Stimulated activated CD4-positive, alpha-beta T cell treated with anti-CD3 and anti-CD28 coated beads, Interleukin-1b, Interleukin-23, amount 100 ng/mL, for 1 hour (primary cell): ENCODE measurements around the gene MAEA.
"Not testable (repeated sequence)": the region's sequence is repeated elsewhere in the genome, so short reads cannot be mapped to it uniquely, and the experiment has no call there.

Source experiments
- DNase-seq, 2 donors: peaks; one replicate each; pipeline ENCODE4 v3.0.0-alpha.2; 2020; ENCODE audit warnings: low read depth in 2 of 2

The MAEA gene

DNA sequence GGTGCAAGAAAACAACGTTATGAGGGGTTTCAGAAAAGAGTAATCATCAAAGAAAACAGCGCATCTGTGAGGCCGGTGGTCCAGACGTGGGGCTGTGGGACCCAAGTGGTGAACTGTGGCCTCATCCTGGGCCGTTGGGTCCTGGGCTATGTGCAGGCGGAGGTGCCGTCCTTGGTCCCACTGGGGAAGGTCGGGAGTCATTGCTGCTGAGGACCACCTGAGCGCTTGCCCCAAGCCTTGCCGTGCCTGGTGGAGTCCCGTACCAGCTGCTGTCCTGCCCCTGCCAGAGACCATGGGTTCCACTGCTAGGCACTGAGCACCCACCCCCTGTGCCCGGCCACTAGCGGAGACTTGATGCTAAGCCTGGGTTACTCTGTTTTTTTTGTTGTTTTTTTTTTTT is 31.8 kb downstream of the MAEA start:
- no peak for DNase-seq

DNA sequence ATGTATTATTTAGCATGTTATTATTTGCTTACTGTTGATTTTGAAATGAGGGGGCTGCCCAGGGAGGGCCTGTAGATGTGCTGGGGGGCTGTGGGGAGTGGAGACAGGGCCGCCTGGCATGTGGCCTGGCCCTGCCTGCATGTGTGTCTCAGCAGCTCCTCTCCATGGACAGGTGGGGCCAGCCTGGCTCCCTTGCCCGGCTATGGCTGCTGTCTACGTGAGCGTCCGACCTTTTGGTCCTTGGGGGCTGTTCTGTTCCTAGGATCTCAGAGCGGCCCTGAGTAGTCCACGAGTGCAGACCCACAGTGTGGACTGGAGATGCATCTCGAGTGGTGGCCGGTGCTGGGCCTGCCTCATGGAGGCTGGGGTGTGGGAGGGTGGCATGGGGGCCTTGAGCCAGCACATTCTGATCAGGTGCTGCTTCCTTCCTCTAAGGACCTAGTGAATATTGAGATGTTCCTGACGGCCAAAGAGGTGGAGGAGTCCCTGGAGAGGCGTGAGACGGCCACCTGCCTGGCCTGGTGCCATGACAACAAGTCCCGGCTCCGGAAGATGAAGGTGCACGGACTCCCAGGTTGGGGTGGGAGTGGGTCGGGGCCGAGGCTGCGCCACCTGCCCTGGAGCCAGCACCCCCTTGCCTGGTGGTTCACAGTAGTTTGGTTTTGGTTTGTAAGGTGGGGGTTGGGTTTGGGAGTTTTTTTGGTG is 32.4 kb downstream of the MAEA start:
- DNase-seq: no peak

DNA sequence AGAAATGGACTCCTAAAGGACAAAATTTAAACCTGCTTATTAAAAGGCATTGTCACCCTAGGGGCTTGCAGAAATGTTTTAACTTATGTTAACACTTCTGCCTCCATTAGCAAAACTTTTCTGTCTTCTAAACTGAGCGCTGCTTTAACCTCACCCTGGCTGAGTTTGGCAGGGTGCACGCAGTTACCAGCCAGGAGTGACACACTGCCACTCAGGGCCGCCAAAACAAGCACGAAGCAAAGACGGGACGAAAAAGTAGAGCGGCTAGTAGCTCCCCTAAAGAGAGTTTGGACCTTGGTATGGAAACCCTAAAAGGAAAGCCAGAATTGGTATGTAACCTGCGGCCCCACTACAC is 33.6 kb downstream of the MAEA start:
- DNase-seq: no peak

DNA sequence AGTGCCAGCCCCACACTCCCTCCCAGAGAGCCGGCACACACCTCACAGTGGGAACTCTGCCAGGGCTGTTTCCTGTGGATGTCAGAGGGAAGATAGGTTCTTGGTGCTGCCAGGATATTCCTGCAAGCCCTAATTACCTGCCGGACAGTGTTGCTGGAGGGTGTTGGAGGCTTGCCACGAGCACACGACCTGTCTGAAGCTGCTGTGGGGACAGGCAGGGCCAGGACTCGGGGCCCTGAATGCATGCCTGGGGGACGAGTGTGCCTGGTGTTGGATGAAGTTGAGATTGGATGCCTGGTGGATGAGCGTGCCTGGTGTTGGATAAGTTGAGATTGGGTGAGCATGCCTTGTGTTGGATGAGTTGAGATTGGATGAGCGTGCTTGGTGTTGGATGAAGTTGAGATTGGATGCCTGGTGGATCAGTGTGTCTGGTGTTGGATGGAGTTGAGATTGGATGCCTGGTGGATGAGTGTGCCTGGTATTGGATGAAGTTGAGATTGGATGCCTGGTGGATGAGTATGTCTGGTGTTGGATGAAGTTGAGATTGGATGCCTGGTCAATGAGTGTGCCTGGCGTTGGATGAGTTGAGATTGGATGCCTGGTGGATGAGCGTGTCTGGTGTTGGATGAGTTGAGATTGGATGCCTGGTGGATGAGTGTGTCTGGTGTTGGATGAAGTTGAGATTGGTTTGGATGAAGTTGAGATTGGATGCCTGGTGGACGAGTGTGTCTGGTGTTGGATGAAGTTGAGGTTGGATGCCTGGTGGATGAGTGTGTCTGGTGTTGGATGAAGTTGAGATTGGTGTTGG is 34.1 kb downstream of the MAEA start:
- no peak for DNase-seq

DNA sequence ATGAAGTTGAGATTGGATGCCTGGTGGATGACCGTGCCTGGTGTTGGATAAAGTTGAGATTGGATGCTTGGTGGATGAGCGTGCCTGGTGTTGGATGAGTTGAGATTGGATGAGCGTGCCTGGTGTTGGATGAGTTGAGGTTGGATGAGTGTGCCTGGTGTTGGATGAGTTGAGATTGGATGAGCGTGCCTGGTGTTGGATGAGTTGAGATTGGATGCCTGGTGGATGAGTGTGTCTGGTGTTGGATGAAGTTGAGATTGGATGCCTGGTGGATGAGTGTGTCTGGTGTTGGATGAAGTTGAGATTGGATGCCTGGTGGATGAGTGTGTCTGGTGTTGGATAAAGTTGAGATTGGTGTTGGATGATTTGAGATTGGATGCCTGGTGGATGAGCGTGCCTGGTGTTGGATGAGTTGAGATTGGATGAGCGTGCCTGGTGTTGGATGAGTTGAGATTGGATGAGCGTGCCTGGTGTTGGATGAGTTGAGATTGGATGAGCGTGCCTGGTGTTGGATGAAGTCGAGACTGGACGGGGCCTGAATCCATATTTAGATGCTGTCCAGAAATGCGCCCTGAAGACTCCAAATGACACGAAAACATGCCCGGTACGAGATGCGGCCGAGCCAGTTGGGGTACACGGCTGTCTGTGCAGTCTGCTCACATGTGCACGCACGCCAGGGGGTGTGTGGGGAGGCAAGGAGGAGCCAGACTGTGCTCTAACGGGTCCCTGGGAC is 34.9 kb downstream of the MAEA start:
- DNase-seq: not testable (repeated sequence)

DNA sequence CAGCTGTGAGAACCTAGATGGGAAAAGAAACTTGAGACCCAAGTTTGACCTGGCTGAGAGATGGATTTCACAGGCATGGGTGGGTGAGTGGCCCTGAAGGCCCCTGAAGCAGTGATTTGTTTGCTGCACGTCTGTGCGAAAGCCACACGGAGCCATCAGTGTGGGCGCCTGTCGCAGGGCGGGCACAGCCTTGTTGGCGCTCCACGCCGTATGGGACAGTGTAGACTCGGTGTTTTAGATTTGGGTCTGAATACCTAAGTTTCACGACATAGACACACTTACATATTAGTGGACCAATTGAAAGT is 35.4 kb downstream of the MAEA start:
- no peak for DNase-seq

DNA sequence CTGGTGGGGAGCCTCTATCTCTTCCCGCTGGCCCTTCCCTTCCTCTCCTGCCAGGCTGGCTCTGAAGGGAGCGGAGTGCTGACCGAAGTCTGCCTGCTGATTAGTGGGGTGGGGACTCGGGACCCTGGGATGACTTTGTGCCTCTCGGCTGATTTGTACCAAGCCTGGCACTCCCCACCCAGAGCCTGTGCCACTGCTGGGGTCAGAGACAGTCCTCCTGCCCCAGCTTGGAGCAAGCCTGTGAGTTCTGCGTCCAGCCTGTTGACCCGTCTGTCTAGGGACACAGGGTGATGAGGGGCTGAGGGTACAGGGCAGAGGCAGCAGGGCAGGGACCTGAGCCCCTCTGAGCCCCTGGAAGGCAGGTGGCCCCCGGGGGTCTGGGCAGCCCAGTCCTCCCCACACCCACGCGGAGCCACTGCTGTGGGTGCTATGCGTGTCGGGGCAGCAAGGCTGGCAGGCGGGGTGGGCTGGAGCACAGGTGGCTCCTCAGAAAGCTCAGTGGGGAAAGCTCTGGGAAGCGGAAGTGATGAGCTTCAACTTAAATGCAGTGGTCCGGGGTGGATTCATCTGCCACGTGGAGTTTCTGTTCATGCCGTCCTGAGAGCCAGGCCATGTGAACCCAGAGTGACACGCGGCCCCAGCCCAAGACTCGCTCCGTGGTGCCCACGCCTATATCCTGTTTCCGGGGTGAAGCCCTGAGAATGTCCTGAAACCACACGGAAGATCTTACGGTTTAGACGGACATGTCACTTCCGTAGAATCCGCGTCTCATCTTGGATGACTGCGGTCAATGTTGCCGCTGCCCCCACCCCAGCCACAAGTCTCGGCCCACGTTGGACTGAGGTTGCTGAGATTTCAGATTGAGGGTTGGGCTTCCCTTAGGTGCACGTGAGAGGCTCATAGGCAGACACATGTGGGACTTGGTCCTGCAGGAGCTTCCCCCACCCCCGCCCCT is 36.3 kb downstream of the MAEA start:
- no peak for DNase-seq

DNA sequence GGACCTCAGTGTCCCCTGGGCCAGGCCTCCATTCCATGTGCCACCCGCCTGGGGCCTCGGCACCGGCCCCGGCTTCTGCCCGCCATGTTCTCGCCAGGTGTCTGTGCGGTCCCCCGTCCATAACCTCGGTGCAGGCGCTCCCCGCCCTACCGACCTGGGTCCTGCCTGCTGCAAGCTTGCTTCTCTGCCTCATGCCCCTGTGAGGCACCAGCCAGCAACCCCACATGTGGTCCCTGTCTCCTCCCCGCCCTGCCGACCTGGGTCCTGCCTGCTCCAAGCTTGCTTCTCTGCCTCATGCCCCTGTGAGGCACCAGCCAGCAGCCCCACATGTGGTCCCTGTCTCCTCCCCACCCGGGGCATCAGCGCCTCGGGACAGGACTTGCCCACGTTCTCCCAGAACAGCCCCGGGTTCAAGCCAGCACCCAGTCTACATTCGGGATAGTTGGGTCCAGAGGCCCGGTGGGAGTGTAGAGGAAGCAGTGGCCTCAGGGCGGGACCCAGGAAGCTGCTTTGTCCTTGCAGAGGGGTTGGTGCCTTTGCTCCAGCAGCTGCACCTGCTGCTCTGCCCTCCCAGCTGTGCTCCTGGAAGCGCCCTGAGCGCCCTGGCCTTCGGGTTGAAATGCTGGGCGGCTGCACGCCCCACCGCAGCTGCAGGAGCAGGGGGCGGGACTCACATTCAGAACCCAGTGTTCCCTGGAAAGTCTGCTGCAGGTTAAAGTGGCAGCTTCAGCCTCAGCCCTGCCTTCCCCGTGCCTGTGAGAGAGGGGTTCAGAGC is 37.2 kb downstream of the MAEA start:
- DNase-seq: no peak

DNA sequence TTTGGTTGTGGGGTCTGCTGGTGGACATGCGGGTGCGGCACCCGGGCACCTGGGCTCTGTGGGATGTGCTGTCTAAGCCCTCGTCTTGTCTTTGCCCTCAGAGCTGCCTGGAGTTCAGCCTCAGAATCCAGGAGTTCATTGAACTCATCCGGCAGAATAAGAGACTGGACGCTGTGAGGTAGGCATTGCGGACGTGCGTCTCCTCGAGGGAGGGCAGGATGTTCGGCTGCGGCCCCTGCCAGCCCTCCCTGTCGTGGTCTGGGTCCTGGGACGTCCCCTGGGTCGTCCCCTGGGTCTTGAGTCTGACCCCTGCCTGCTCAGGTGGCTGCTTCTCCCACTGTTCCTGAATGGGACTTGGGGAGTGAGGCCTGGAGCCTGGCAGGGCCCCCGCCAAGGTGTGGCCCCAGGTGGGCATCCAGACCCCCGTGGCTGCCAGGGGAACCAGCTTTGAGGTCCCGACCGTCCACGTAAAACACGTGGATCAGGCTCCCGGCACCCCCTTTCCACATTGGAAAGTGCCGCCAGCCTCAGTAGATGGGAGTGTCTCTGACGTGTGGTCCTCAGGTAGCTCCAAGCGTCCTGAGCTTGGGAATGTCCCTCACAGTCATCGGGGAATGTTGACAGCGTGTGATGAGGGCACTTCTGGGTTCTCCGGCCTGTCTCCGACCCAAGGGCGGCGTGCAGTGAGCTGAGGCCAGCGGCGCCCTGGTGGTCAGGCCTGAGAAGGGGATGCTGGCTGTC is 38.0 kb downstream of the MAEA start:
- DNase-seq: no peak

DNA sequence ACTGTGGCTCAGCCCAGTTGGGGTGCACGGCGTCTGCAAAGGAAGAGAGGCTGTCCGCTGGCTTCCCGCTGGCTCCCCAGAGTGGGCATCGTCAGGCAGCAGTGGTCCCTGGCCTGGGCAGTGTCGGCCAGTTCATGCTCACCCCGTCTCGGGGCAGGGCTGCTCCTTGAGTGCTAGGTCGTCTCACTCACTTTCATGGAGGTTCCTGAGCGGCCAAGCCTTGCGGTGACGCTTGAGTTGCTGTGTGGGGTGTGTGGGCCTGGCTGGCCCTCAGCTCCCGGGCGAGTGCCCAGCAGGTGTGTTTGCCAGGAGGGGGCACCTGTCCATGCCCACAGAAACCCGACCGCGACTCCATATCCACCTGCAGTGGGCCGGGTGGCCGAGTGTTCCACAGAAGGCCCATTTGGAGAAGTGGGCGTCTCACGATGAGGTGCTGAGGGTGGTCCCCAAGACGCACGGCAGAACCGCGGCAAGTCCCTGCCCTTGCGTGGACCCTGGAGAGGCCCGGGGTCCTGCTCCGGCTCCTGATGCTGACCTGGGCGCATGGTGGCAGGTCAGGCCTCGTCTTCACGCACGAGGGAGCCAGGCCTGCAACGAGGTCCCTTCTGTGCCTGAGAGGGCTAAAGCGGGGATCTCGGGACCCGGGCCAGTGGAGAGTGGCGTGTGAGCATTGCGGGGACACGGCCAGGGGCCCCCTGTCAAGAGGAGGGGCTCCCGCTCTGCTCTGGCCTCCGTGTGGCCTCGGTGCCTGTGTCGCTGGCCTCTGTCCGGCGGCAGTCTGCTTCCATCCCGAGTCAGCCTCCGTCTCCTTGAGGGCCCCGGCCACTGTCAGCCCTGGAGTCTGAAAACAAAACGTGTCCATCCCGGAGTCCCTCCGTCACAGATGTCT is 38.8 kb downstream of the MAEA start:
- no peak for DNase-seq

DNA sequence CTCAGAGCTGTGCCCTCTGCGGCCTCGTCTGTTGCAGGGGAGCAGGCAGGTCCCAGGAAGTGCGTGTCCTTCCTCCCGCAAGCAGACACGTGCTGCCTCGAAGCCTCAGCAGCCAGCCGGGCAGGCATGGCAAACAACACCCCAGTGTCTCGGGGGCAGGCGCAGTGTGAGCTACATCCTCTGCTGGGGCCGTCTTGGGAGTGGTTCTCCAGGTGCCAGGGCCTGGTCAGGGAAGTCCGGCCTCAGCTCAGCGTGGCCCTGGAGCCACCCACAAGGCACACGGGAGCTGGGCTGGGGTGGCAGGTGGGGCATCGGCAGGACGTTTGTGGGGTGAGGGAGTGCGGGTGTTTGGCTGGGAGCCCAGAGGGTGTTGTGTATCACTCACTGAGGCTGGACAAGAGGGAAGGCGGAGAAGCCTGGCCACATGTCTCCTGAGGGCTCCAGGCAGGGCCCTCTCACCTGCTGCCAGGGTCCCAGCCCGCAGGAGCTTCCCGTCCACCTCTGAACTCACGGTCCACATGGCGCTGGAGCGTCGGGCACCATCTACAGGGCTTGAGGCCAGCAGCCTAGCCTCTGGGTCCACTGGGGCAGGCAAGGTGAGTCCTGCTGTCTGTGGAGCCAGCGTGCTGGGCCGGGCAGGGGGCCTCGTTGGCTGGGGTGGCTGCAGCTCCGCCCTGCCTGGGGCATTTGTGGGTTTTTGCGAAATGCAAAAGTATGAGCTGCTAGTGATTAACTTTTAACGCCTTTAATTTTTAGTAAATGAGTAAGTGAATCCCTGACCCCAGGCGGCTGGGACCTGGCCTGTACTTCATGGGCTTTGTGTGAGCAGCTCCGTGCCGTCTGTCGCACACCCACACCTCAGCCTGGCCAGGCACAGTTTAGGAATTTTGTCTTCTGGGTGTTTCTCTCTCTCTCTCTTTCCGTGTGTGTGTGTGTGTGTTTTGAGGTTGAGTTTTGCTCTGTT is 40.0 kb downstream of the MAEA start:
- no peak for DNase-seq

DNA sequence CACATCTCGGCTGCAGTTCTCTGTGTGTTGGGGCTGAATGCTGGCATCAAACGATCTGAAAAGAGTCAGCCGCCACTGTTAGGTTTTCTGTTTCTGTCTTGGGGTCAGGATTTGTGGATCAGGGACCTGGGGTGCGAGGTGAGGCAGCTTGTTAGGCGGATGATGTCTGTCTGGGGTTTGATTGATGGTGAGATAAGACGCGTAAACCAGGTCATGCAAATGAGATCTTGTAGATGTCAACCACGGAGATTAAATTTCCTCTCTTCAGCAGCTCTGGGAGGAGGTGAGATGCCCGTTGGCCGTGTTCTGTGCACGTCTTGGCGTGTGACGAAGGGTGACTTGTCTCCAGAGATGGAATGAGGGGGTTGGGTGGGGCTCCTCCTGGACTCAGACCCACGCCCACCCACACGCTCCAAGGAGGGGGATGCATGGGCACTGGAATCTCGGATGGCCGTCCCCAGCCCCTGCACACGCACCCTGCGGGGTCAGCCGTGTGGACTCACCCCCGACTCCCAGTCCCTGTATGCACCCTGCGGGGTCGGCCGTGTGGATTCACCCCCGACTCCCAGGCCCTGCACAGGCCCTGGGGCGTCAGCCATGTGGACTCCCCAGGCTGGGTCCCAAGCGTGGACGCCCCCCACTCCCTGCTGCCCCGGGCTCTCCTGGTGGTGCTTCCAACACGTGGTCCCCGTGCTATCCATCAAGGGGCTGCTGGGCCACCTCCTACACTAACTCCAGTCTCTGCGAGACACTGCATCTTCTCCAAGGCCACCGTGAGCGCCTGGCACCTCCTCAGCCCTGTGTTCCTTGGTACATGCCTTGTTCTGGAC is 41.3 kb downstream of the MAEA start:
- no peak for DNase-seq

DNA sequence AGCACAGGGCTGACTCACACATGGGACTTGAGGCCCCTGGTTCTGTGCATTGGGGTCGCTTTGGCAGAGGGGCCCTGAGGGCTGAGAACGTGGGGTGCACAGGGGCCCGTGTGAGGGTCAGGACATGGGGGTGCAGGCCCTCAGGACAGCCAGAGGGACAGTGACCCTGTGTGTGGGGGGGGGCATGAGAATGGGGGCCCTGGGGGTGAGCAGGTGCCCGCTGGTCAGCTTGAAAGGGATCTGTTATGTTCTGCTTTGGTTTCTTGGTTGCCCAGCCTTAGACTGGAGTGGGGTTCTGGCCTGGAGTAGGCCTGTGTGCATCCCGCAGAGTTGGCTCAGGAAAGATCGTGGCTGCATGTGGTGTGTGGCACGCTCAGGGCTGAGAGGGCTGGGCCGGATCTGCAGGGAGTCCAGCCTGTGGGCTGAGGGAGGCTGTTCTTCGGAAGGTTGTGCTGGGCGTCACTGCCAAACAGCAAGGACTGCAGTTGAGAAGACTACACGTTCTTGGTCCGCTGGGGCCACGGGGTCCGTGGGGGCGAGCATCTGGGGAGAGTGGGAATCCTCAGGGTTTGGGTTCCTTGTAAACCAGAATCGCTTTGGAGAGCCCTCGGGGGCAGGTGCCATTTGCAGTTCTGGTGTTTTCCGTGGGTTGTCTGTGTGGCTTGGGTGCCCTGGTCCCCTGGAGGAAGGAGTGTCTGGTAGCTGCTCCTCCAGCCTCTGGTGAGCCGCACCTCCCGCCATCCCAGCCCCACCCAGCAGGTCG is 42.1 kb downstream of the MAEA start:
- DNase-seq: no peak

DNA sequence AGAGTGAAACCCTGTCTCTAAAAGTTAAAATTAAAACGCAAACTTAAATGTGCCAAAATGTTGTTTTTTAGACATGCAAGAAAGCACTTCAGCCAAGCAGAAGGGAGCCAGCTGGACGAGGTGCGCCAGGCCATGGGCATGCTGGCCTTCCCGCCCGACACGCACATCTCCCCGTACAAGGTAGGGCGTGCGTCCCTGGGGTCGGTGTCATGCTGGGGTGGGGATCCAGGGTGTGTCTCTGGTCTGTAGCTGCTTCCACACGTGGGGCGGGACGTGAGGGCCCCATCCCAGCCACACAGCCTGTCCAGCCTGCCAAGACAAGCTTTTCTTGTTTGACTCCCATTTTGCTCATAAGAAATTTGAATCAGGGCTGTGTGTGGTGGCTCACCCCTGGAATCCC is 43.0 kb downstream of the MAEA start:
- DNase-seq: no peak

DNA sequence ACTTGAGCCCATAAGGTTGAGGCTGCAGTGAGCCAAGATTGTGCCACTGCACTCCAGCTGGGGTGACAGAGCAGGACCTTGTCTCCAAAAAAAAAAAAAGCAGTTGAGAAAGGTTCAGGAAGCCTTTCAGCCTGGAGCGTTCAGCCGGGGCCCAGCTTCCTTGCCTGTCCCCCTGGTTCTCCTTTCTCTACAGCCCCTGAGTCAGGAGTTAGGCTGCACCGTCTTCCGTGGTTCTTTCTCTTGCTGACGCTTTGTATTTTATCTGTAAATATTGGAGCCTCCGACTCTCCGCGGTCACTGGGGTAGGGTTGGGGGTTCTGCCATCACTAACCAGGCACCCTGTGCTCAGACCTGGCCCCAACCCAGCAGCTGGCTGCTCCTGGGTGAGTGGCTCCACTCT is 43.6 kb downstream of the MAEA start:
- DNase-seq: no peak

DNA sequence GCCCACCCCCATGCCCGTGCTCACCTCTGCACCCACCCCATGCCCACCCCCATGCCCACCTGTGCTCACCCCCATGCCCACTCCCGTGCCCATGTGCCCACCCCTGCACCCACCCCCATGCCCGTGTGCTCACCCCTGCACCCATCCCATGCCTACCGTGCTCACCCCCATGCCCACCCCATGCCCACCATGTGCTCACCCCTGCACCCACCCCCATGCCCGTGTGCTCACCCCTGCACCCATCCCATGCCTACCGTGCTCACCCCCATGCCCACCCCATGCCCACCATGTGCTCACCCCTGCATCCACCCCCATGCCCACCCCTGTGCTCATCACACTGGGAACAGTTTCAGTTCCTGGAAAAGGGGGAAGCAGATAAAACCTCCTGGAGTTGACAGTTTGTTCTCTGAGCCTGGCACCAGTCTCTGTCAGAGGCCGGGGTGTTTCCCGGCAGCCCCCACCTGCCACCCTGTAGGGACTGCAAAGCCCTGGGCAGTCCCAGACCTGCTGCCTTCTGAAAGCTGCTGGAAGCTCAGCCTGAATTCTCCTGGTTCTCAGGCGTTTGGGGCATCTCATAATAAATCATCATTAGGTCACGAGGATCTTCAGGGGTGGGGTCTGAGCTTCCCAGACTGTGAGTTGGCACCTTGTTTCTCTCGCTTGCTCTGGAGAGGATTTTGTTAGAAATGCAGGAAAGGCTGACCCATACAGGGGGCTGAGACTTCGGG is 44.3 kb downstream of the MAEA start:
- DNase-seq: not testable (repeated sequence)
